Endothelial cell of umbilical vein (primary cell): Measurements from ENCODE around the gene ACE. TPM values are rescaled to one million over a fixed set of nuclear protein-coding genes. Genes with fewer than 3 reads are reported as not detected.

Experiments
- BruUV-seq: library from RNA; stranded (reverse); fragments of 400-500 nt; replicated peaks from 2 replicates; lab custom pipeline; 2021; lab: Mats Ljungman, UMichigan
- CTCF ChIA-PET: fragments of 300-600, 350-600 bp; sonication (Branson Sonifier 250); formaldehyde crosslinking; loops from one replicate; lab custom pipeline; 2021; ENCODE audit warnings: antibody characterized with exemption, inconsistent platforms; lab: Charles Lee
- POLR2A ChIA-PET: fragments of 300-600, 350-600 bp; sonication (Branson Sonifier 250); formaldehyde crosslinking; loops from one replicate; lab custom pipeline; 2021; ENCODE audit warnings: antibody characterized with exemption, inconsistent platforms; lab: Charles Lee
- DNase-seq: peaks from one replicate; pipeline ENCODE4 v3.0.0-alpha.2; 2011; ENCODE audit warnings: low read depth, low spot score
- FAIRE-seq: peaks from 2 replicates; lab custom pipeline; 2011; peaks lifted over from hg19 to GRCh38; lab: Jason Lieb, UNC
- H2AFZ ChIP-seq: 2 replicates; pipeline ENCODE4 v1.6.0; 2012; ENCODE audit warnings: low read depth, low read length, control low read depth, inconsistent platforms
- H3K27ac ChIP-seq: 2 replicates; pipeline ENCODE4 v1.5.1; 2011; ENCODE audit warnings: low read depth, mild to moderate bottlenecking, control low read depth, low read length, moderate library complexity; ENCODE audit not compliant: insufficient read depth
- H3K27me3 ChIP-seq, 2 experiments: 2 replicates each; pipeline versions ENCODE4 v1.6.0 to v1.6.1; 2011; ENCODE audit warnings: low read length in 2 of 2, mixed read lengths in 1 of 2; ENCODE audit not compliant: control insufficient read depth in 2 of 2, insufficient read depth in 2 of 2
- H3K36me3 ChIP-seq, 2 experiments: 2 replicates in 1 of 2; 3 replicates in 1 of 2; pipeline ENCODE4 v1.5.1; 2011; ENCODE audit warnings: low read length in 2 of 2, mild to moderate bottlenecking in 1 of 2, moderate library complexity in 1 of 2; ENCODE audit not compliant: control insufficient read depth in 2 of 2, insufficient read depth in 2 of 2; ENCODE audit errors: extremely low read depth in 1 of 2
- H3K4me1 ChIP-seq: 3 replicates; pipeline ENCODE4 v1.5.1; 2011; ENCODE audit warnings: mild to moderate bottlenecking, low read length; ENCODE audit not compliant: control insufficient read depth, insufficient read depth; ENCODE audit errors: extremely low read depth
- H3K4me2 ChIP-seq: 2 replicates; pipeline ENCODE4 v1.6.1; 2011; ENCODE audit warnings: low read length, control low read depth, mixed read lengths; ENCODE audit not compliant: insufficient read depth
- H3K4me3 ChIP-seq, 3 experiments: fragments of 200-600 bp in 1 of 3; sonication (generic), shearing (Covaris generic) in 1 of 3; replicated peaks in 1 of 3; 2 replicates each; pipeline ENCODE4 v1.5.1; 2011 to 2016; ENCODE audit warnings: control low read depth in 3 of 3, low read length in 3 of 3, mild to moderate bottlenecking in 2 of 3, inconsistent platforms in 1 of 3, low read depth in 1 of 3, moderate library complexity in 1 of 3; ENCODE audit not compliant: insufficient read depth in 1 of 3
- H3K79me2 ChIP-seq: 2 replicates; pipeline ENCODE4 v1.6.0; 2012; ENCODE audit warnings: low read length, inconsistent platforms; ENCODE audit not compliant: control insufficient read depth, insufficient read depth
- H3K9ac ChIP-seq: replicated peaks from 2 replicates; pipeline ENCODE3; 2011; ENCODE audit warnings: low read length, control low read depth; ENCODE audit not compliant: insufficient read depth; ENCODE audit errors: extremely low read depth
- H3K9me1 ChIP-seq: replicated peaks from 3 replicates; pipeline ENCODE4 v1.6.0; 2011; ENCODE audit warnings: mild to moderate bottlenecking, low read length; ENCODE audit not compliant: control insufficient read depth, insufficient read depth; ENCODE audit errors: extremely low read depth
- H3K9me3 ChIP-seq: replicated peaks from 2 replicates; pipeline ENCODE4 v1.5.1; 2012; ENCODE audit warnings: low read length, inconsistent platforms; ENCODE audit not compliant: control insufficient read depth, insufficient read depth
- H4K20me1 ChIP-seq: replicated peaks from 2 replicates; pipeline ENCODE3; 2011; ENCODE audit warnings: mild to moderate bottlenecking, low read length; ENCODE audit not compliant: control insufficient read depth, insufficient read depth; ENCODE audit errors: extremely low read depth
- CTCF ChIP-seq, 2 donors: IDR thresholded peaks; 1 replicate in 1 of 2; 2 replicates in 1 of 2; pipeline ENCODE4 v1.5.1; 2011; ENCODE audit warnings: low read length in 2 of 2, mild to moderate bottlenecking in 2 of 2, moderate library complexity in 2 of 2, control low read depth in 1 of 2, inconsistent platforms in 1 of 2, low read depth in 1 of 2; ENCODE audit not compliant: insufficient read depth in 1 of 2; ENCODE audit errors: extremely low read depth in 1 of 2
- EZH2 ChIP-seq: IDR thresholded peaks from 2 replicates; pipeline ENCODE4 v1.6.1; 2012; ENCODE audit warnings: borderline replicate concordance, low read depth, mild to moderate bottlenecking, moderate library complexity, low read length, inconsistent platforms; ENCODE audit not compliant: severe bottlenecking
- FOS ChIP-seq: IDR thresholded peaks from 2 replicates; pipeline ENCODE4 v1.6.1; 2011; ENCODE audit warnings: mild to moderate bottlenecking, low read length, moderate library complexity, borderline replicate concordance; ENCODE audit not compliant: insufficient read depth
- GATA2 ChIP-seq: IDR thresholded peaks from 2 replicates; pipeline ENCODE4 v1.7.0; 2011; ENCODE audit warnings: low read depth, mild to moderate bottlenecking, moderate library complexity, mixed read lengths, low read length; ENCODE audit not compliant: insufficient read length, insufficient read depth
- JUN ChIP-seq: IDR thresholded peaks from 2 replicates; pipeline ENCODE4 v1.6.1; 2011; ENCODE audit warnings: borderline replicate concordance, low read depth; ENCODE audit not compliant: insufficient read length, insufficient read depth
- MAX ChIP-seq: IDR thresholded peaks from 2 replicates; pipeline ENCODE4 v1.6.1; 2011; ENCODE audit not compliant: insufficient read depth, insufficient read length
- MYC ChIP-seq: IDR thresholded peaks from one replicate; pipeline ENCODE4 v1.6.1; 2011; ENCODE audit warnings: mild to moderate bottlenecking, low read depth, low read length
- POLR2A ChIP-seq: IDR thresholded peaks from 2 replicates; pipeline ENCODE4 v1.6.1; 2012; ENCODE audit warnings: low read depth, mild to moderate bottlenecking, control low read depth, low read length
- POLR2AphosphoS5 ChIP-seq: IDR thresholded peaks from 2 replicates; pipeline ENCODE4 v1.6.1; 2012; ENCODE audit warnings: low read depth, mild to moderate bottlenecking, control low read depth, low read length, moderate library complexity; ENCODE audit not compliant: insufficient read depth
- dilution Hi-C: fragments of 300-500 bp; cut with MboI; formaldehyde crosslinking; loops from one replicate; pipeline ENCODE4 v1.15.0; 2019; ENCODE audit warnings: low sequenced_read_pairs; ENCODE audit not compliant: extremely low pct_ligation_motif_present
- intact Hi-C: fragments of 100-400 bp; cut with micrococcal nuclease; formaldehyde crosslinking; loops from one replicate; pipeline ENCODE4 v1.10.0; 2022
- polyA plus RNA-seq, 4 experiments: library from polyadenylated mRNA; depleted of rRNA in 3 of 4; stranded (reverse) in 3 of 4; unstranded in 1 of 4; fragments of >200 nt; gene quantifications; 2 replicates each; pipeline versions ENCODE4 v1.2.1 to v1.2.3, GENCODE V29; 2011 to 2012; ENCODE audit warnings: missing spikeins in 1 of 4
- total RNA-seq: library from RNA; stranded (reverse); gene quantifications from 2 replicates; pipeline ENCODE4 v1.2.3, GENCODE V29; 2021

The ACE gene
- total and polyA plus RNA-seq, 2 donors (not counting 3 experiments of a cell fraction or from before 2014, with no cell fraction given), result 63.4 to 207 TPM

DNA sequence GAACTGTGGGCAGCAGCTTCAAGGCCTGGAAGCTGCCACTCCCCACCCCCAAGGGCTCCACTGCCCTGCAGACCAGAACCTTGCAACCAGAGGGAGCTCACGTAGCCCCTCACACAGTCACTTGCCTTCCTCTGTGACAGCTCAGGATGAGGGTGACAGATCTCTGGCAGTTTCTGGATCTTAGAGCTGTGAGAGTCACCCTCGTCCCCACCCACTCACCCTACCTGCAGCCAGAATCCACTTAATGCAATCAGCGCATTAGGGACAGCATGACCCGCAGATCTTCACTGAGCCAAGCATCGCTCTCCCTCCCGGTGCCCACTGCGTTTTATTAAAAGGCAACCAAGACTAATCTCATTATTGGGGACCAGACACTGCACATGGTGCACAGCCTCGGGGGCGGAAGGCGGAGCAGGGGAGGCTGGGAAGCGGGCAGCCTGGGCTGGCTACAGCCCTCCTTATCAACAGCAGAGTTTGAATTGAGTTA, 34.3 kb upstream of the ACE start:
- Histone ChIP-seq H3K27ac (no peak overlapping the region), H3K9me1 (no peaks in the 10 kb centered on the region), H4K20me1 (no peaks in the 10 kb centered on the region), H3K36me3 (no peaks in the 10 kb centered on the region), H3K4me3 (no peak overlapping the region), H3K4me1 (peaks cover 17% of the 10 kb centered on the region), H2AFZ (no peak overlapping the region), H3K9ac (no peak overlapping the region), H3K4me2 (no peak overlapping the region), H3K9me3 (no peaks in the 10 kb centered on the region), H3K79me2 (no peaks in the 10 kb centered on the region), H3K27me3 (no peaks in the 10 kb centered on the region)
- CTCF ChIA-PET, result interaction anchor here (1.6 to 7.4 kb wide), 4 partner anchors 7 to 35 kb away, joined by 5 to 134 read pairs (median 42); partner anchors contain the start of gene ACE
- FAIRE-seq (no peak), DNase-seq (no peak)
- no peak for TF ChIP-seq POLR2AphosphoS5
- peak in 1 of 2 donors; percentile 30 for TF ChIP-seq CTCF (IDR thresholded peaks at IDR 0.05; ENCODE audit: extremely low read depth in 1 of 2, insufficient read depth in 1 of 2, low read depth in 1 of 2, low read length in 2 of 2)
- no TSS peak for BruUV-seq
- intact Hi-C loops, result no loop called here
- POLR2A ChIA-PET, result no interaction called here
- dilution Hi-C loops, result no loop called here

GRCh38 chr17:63443053-63443452, 33.8 kb upstream of the ACE start:
- Histone ChIP-seq H4K20me1 (no peaks in the 10 kb centered on the region), H3K27me3 (no peaks in the 10 kb centered on the region), H3K4me3 (no peak overlapping the region), H3K9me3 (no peaks in the 10 kb centered on the region), H3K27ac (no peak overlapping the region), H3K79me2 (no peaks in the 10 kb centered on the region), H3K4me1 (peaks cover 22% of the 10 kb centered on the region), H3K9ac (no peak overlapping the region), H2AFZ (no peak overlapping the region), H3K4me2 (no peak overlapping the region), H3K9me1 (no peaks in the 10 kb centered on the region), H3K36me3 (no peaks in the 10 kb centered on the region)
- dilution Hi-C loops, result no loop called here
- no peak for TF ChIP-seq EZH2
- TF ChIP-seq CTCF (IDR thresholded peaks at IDR 0.05; ENCODE audit: extremely low read depth in 1 of 2, insufficient read depth in 1 of 2, low read depth in 1 of 2, low read length in 2 of 2), result no peak
- no peak for TF ChIP-seq GATA2
- no peak for TF ChIP-seq JUN
- TF ChIP-seq POLR2A, result no peak
- TF ChIP-seq MAX, result no peak
- no peak for TF ChIP-seq MYC
- TF ChIP-seq POLR2AphosphoS5, result no peak
- no peak for TF ChIP-seq FOS
- no peak for FAIRE-seq
- no peak for DNase-seq
- ChIA-PET CTCF (interaction anchor here (1.6 to 7.4 kb wide), 5 partner anchors 7 to 169 kb away, joined by 5 to 134 read pairs (median 17); partner anchors contain the start of gene ACE), POLR2A (no interaction called here)
- no TSS peak for BruUV-seq
- intact Hi-C loops, result no loop called here
